Smooth muscle cell (in vitro differentiated cells): ENCODE measurements around the gene GINS2. TPM values are rescaled to one million over a fixed set of nuclear protein-coding genes. Genes with fewer than 3 reads are reported as not detected.

Experiments
- DNase-seq: peaks from one replicate; lab custom pipeline; 2025; ENCODE audit not compliant: unreplicated experiment; lab: John Stamatoyannopoulos, UW
- H2AFZ ChIP-seq: fragments of 200-600 bp; sonication (generic); 2 replicates; pipeline ENCODE4 v1.6.0; 2016; ENCODE audit warnings: antibody characterized with exemption, low read depth, mild to moderate bottlenecking
- H3F3A ChIP-seq: fragments of 200-600 bp; sonication (generic); 2 replicates; pipeline ENCODE4 v1.6.0; 2017; ENCODE audit warnings: antibody characterized with exemption, low read depth
- H3K27ac ChIP-seq: fragments of 200-600 bp; sonication (generic); 2 replicates; pipeline ENCODE4 v1.5.1; 2016; ENCODE audit warnings: low read depth, mild to moderate bottlenecking
- H3K27me3 ChIP-seq: fragments of 200-600 bp; sonication (generic); 2 replicates; pipeline ENCODE4 v1.6.1; 2016; ENCODE audit warnings: low read depth, mild to moderate bottlenecking
- H3K36me3 ChIP-seq: fragments of 200-600 bp; sonication (generic); 2 replicates; pipeline ENCODE4 v1.5.1; 2016; ENCODE audit warnings: low read depth
- H3K4me1 ChIP-seq: fragments of 200-600 bp; sonication (generic); 2 replicates; pipeline ENCODE4 v1.5.1; 2016; ENCODE audit warnings: low read depth
- H3K4me2 ChIP-seq: fragments of 200-600 bp; sonication (generic); 2 replicates; pipeline ENCODE4 v1.6.0; 2016; ENCODE audit warnings: mild to moderate bottlenecking
- H3K4me3 ChIP-seq: fragments of 200-600 bp; sonication (generic); 2 replicates; pipeline ENCODE4 v1.5.1; 2016; ENCODE audit warnings: mild to moderate bottlenecking
- H3K79me2 ChIP-seq: fragments of 200-600 bp; sonication (generic); 2 replicates; pipeline ENCODE4 v1.6.0; 2016; ENCODE audit warnings: low read depth, mild to moderate bottlenecking
- H3K9ac ChIP-seq: fragments of 200-600 bp; sonication (generic); 2 replicates; pipeline ENCODE4 v1.6.0; 2016; ENCODE audit warnings: low read depth
- H3K9me3 ChIP-seq: fragments of 200-600 bp; sonication (generic); replicated peaks from 2 replicates; pipeline ENCODE4 v1.5.1; 2016; ENCODE audit warnings: low read depth
- H4K20me1 ChIP-seq: fragments of 200-600 bp; sonication (generic); 2 replicates; pipeline ENCODE4 v1.6.0; 2016; ENCODE audit warnings: low read depth
- WGBS: methylation state at CpG from one replicate; pipeline ENCODE4 v1.1.7; 2016; ENCODE audit warnings: low lambda C conversion rate; 5-methylcytosine and 5-hydroxymethylcytosine counted together
- polyA plus RNA-seq: library from polyadenylated mRNA; unstranded; fragments of >200 nt; fragmentation: Nextera tagmentation; extraction: Ambion mirVana; gene quantifications from 2 replicates; pipeline ENCODE4 v1.2.1, GENCODE V29; 2016
- total RNA-seq: library from RNA; depleted of rRNA; stranded (reverse); fragments of >200 nt; gene quantifications from 2 replicates; pipeline ENCODE4 v1.2.3, GENCODE V29; 2014
- TF ChIP-seq, protein P1 (sequence below): fragments of 200-600 bp; sonication (generic); IDR thresholded peaks from 2 replicates; pipeline ENCODE4 v1.5.1; 2017; ENCODE audit warnings: borderline replicate concordance, mild to moderate bottlenecking, antibody characterized with exemption; ENCODE audit not compliant: insufficient read depth, poor library complexity, severe bottlenecking

The GINS2 gene
- total and polyA plus RNA-seq, 2 experiments from 2014 or later = 6.7 to 10.4 TPM

- no peaks in the 10 kb centered on the region for H3K27me3 ChIP-seq
- peaks cover 4% of the 10 kb centered on the region for H3K4me1 ChIP-seq
- no peak overlapping the region for H3K27ac ChIP-seq
- peaks cover 48% of the 10 kb centered on the region for H4K20me1 ChIP-seq
- no peak overlapping the region for H3K4me3 ChIP-seq
- H3K9me3 ChIP-seq = no peaks in the 10 kb centered on the region
- no peak overlapping the region for H3K9ac ChIP-seq
- no peak overlapping the region for H3K4me2 ChIP-seq
- no peak for DNase-seq
- 96% methylated on average over 18 of the region's 18 CpGs for WGBS
- H2AFZ ChIP-seq = no peak overlapping the region
- no peaks in the 10 kb centered on the region for H3K36me3 ChIP-seq
- TF ChIP-seq, protein P1, sequence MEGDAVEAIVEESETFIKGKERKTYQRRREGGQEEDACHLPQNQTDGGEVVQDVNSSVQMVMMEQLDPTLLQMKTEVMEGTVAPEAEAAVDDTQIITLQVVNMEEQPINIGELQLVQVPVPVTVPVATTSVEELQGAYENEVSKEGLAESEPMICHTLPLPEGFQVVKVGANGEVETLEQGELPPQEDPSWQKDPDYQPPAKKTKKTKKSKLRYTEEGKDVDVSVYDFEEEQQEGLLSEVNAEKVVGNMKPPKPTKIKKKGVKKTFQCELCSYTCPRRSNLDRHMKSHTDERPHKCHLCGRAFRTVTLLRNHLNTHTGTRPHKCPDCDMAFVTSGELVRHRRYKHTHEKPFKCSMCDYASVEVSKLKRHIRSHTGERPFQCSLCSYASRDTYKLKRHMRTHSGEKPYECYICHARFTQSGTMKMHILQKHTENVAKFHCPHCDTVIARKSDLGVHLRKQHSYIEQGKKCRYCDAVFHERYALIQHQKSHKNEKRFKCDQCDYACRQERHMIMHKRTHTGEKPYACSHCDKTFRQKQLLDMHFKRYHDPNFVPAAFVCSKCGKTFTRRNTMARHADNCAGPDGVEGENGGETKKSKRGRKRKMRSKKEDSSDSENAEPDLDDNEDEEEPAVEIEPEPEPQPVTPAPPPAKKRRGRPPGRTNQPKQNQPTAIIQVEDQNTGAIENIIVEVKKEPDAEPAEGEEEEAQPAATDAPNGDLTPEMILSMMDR = no peak
- no peaks in the 10 kb centered on the region for H3K79me2 ChIP-seq
- H3F3A ChIP-seq = no peaks in the 10 kb centered on the region
Observed at GRCh38 chr16:85658504-85659326, 30.0 kb downstream of the GINS2 start.

DNA sequence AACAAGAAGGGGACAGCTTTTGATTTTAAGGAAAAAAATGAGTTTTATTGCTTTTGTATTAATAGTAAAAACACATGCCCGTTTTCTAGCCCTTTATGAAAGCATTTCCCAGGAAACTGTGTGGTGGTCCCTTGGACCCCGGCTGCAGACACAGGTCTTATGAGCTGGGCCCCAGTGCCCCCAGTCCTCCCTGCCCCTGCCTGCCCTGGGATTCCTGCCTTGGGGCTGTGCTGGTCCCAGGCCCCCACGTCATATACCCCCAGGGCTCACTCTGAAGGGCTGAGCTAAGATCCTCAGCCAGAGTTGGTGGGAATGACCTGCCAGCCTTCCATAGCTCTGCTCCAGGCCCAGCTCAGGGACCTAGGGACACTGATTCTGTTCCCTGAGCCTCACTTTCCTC lies 30.8 kb downstream of the GINS2 start:
- no peak overlapping the region for H3K4me2 ChIP-seq
- H3K4me3 ChIP-seq = no peak overlapping the region
- H3K9ac ChIP-seq = no peak overlapping the region
- no peaks in the 10 kb centered on the region for H3K9me3 ChIP-seq
- peaks cover 54% of the 10 kb centered on the region for H4K20me1 ChIP-seq
- H2AFZ ChIP-seq = no peak overlapping the region
- H3K36me3 ChIP-seq = no peaks in the 10 kb centered on the region
- H3K4me1 ChIP-seq = peaks cover 3% of the 10 kb centered on the region
- no peak for DNase-seq
- no peaks in the 10 kb centered on the region for H3K27me3 ChIP-seq
- no peaks in the 10 kb centered on the region for H3F3A ChIP-seq
- no peak overlapping the region for H3K27ac ChIP-seq
- 89% methylated on average over 3 of the region's 3 CpGs for WGBS
- TF ChIP-seq, protein P1 = no peak
- no peaks in the 10 kb centered on the region for H3K79me2 ChIP-seq

DNA sequence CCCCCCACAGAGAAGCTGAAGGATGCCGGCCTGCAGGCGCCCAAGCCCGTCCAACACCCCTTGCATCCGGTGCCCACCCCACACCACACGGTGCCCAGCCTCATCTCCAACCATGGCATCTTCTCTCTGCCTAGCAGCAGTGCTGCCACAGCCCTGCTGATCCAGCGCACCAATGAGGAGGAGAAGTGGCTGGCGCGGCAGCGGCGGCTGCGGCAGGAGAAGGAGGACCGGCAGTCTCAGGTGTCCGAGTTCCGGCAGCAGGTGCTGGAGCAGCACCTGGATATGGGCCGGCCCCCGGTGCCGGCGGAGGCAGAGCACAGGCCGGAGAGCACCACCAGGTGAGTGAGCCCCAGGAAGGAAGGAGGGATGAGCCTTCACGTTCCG lies 31.5 kb downstream of the GINS2 start:
- Histone ChIP-seq H3K79me2 (no peaks in the 10 kb centered on the region), H3K36me3 (no peaks in the 10 kb centered on the region), H3K27ac (no peak overlapping the region), H3K4me1 (peaks cover under 1% of the 10 kb centered on the region), H2AFZ (no peak overlapping the region), H3K4me3 (no peak overlapping the region), H3K9me3 (no peaks in the 10 kb centered on the region), H3K4me2 (no peak overlapping the region), H3K9ac (no peak overlapping the region), H3F3A (no peaks in the 10 kb centered on the region), H3K27me3 (no peaks in the 10 kb centered on the region), H4K20me1 (peaks cover 61% of the 10 kb centered on the region)
- TF ChIP-seq, protein P1 = no peak
- no peak for DNase-seq
- 98% methylated on average over 21 of the region's 21 CpGs for WGBS
